ENCODE measurements around the gene PARD3B. TPM values are rescaled to one million over a fixed set of nuclear protein-coding genes. Genes with fewer than 3 reads are reported as not detected.

PARD3B gene
- total and polyA plus RNA-seq, 2 donors (not counting 1 experiment from before 2014, with no cell fraction given) = 7.4 to 20.6 TPM

DNA sequence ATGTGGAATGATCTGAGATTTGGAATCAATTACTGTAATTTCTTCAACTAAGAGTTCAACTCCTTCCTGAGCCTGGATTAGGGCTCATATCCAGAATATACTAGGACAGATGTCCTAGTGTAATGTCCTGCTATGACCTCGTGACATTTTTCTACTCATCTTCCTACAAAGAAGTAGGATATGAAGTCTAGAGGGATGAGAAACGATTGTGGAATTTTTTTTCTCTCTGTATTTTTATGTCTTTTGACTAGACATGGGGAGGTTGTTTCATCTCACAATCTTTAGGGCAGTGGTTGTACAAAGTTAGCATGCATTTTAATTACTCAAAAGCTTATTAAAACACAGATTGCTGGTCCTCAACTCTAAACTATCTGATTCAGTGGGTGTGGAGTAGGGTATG is 203.0 kb downstream of the PARD3B start:
- Histone ChIP-seq H3K27me3 (ENCODE audit: control insufficient read depth, insufficient read depth, low read length) (no peaks in the 10 kb centered on the region), H3K79me2 (ENCODE audit: control insufficient read depth, insufficient read depth, low read length) (no peaks in the 10 kb centered on the region), H3K4me2 (ENCODE audit: extremely low read depth, insufficient read depth, low read length) (no peak overlapping the region), H3K36me3 (ENCODE audit: control insufficient read depth, insufficient read depth, low read length) (no peaks in the 10 kb centered on the region), H4K20me1 (ENCODE audit: control insufficient read depth, extremely low read depth, insufficient read depth, low read length) (no peaks in the 10 kb centered on the region), H3K4me3 (replicated peaks in 1 of 4; ENCODE audit: control extremely low read depth in 1 of 4, insufficient read depth in 1 of 4, low read depth in 3 of 4, low read length in 4 of 4) (no peak overlapping the region), H3K9ac (ENCODE audit: insufficient read depth, low read length) (no peak overlapping the region), H3K9me3 (ENCODE audit: control insufficient read depth, insufficient read depth, low read depth, low read length) (no peaks in the 10 kb centered on the region), H3K27ac (ENCODE audit: insufficient read depth, low read length) (no peak overlapping the region), H2AFZ (ENCODE audit: low read length) (no peak overlapping the region), H3K4me1 (ENCODE audit: control insufficient read depth, extremely low read depth, insufficient read depth, low read length) (peaks cover 4% of the 10 kb centered on the region)
- no peak for DNase-seq (ENCODE audit: low read depth in 2 of 2)
- TF ChIP-seq, protein P1, sequence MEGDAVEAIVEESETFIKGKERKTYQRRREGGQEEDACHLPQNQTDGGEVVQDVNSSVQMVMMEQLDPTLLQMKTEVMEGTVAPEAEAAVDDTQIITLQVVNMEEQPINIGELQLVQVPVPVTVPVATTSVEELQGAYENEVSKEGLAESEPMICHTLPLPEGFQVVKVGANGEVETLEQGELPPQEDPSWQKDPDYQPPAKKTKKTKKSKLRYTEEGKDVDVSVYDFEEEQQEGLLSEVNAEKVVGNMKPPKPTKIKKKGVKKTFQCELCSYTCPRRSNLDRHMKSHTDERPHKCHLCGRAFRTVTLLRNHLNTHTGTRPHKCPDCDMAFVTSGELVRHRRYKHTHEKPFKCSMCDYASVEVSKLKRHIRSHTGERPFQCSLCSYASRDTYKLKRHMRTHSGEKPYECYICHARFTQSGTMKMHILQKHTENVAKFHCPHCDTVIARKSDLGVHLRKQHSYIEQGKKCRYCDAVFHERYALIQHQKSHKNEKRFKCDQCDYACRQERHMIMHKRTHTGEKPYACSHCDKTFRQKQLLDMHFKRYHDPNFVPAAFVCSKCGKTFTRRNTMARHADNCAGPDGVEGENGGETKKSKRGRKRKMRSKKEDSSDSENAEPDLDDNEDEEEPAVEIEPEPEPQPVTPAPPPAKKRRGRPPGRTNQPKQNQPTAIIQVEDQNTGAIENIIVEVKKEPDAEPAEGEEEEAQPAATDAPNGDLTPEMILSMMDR (conservative IDR thresholded peaks at IDR 0.05 in 1 of 2, IDR thresholded peaks at IDR 0.05 in 1 of 2; ENCODE audit: low read depth in 1 of 2, low read length in 2 of 2) = no peak
- no peak for TF ChIP-seq EZH2 (IDR thresholded peaks at IDR 0.05; ENCODE audit: low read length, missing control alignments)

DNA sequence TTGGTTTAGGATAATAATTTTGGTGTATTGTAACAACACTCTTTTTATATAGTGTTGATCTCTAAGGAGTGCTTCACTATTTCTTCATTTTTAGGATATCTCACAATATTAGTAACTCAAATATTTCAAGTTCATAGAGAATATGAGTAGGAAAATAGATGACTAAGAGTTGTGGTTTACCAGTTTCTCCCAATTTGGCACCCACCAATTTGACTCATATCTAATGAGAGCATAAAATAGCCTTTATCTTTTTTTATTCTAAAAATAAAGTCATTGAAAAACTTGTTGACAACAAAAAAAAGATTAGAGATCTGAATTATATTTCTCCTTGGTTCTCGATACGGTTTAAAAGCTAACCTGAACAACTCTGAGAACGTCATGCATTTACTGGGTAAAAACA is 204.0 kb downstream of the PARD3B start:
- Histone ChIP-seq H3K36me3 (ENCODE audit: control insufficient read depth, insufficient read depth, low read length) (no peaks in the 10 kb centered on the region), H3K4me1 (ENCODE audit: control insufficient read depth, extremely low read depth, insufficient read depth, low read length) (peaks cover 4% of the 10 kb centered on the region), H3K4me2 (ENCODE audit: extremely low read depth, insufficient read depth, low read length) (peak overlapping the region; percentile 37), H4K20me1 (ENCODE audit: control insufficient read depth, extremely low read depth, insufficient read depth, low read length) (no peaks in the 10 kb centered on the region), H3K9me3 (ENCODE audit: control insufficient read depth, insufficient read depth, low read depth, low read length) (no peaks in the 10 kb centered on the region), H3K9ac (ENCODE audit: insufficient read depth, low read length) (no peak overlapping the region), H3K27ac (ENCODE audit: insufficient read depth, low read length) (no peak overlapping the region), H2AFZ (ENCODE audit: low read length) (no peak overlapping the region), H3K79me2 (ENCODE audit: control insufficient read depth, insufficient read depth, low read length) (no peaks in the 10 kb centered on the region), H3K4me3 (replicated peaks in 1 of 4; ENCODE audit: control extremely low read depth in 1 of 4, insufficient read depth in 1 of 4, low read depth in 3 of 4, low read length in 4 of 4) (no peak overlapping the region), H3K27me3 (ENCODE audit: control insufficient read depth, insufficient read depth, low read length) (no peaks in the 10 kb centered on the region)
- peak; percentile 80 to 85 for DNase-seq (ENCODE audit: low read depth in 2 of 2)
- TF ChIP-seq EZH2 (IDR thresholded peaks at IDR 0.05; ENCODE audit: low read length, missing control alignments) = no peak
- TF ChIP-seq, protein P1 (conservative IDR thresholded peaks at IDR 0.05 in 1 of 2, IDR thresholded peaks at IDR 0.05 in 1 of 2; ENCODE audit: low read depth in 1 of 2, low read length in 2 of 2) = no peak

DNA sequence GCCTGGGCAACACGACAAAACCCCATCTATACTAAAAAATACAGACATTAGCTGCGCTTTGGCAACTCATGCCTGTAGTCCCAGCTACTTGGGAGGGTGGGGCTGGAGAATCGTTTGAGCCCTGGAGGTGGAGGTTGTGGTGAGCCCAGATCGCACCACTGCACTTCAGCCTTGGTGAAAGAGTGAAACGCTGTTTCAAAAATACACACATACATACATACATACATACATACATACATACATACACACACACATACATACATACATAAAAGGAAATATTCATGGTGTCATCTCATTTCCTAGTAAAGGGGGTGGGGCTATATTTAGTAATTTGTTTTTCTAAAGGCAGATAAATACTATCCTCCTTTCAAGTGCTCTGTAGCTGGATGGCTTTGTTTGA is 205.1 kb downstream of the PARD3B start:
- no peak for DNase-seq (ENCODE audit: low read depth in 2 of 2)
- H3K27me3 ChIP-seq (ENCODE audit: control insufficient read depth, insufficient read depth, low read length) = no peaks in the 10 kb centered on the region
- H2AFZ ChIP-seq (ENCODE audit: low read length) = no peak overlapping the region
- H3K36me3 ChIP-seq (ENCODE audit: control insufficient read depth, insufficient read depth, low read length) = no peaks in the 10 kb centered on the region
- no peaks in the 10 kb centered on the region for H3K79me2 ChIP-seq (ENCODE audit: control insufficient read depth, insufficient read depth, low read length)
- H3K9ac ChIP-seq (ENCODE audit: insufficient read depth, low read length) = no peak overlapping the region
- TF ChIP-seq EZH2 (IDR thresholded peaks at IDR 0.05; ENCODE audit: low read length, missing control alignments) = no peak
- TF ChIP-seq, protein P1 (conservative IDR thresholded peaks at IDR 0.05 in 1 of 2, IDR thresholded peaks at IDR 0.05 in 1 of 2; ENCODE audit: low read depth in 1 of 2, low read length in 2 of 2) = no peak
- no peaks in the 10 kb centered on the region for H3K9me3 ChIP-seq (ENCODE audit: control insufficient read depth, insufficient read depth, low read depth, low read length)
- H3K4me1 ChIP-seq (ENCODE audit: control insufficient read depth, extremely low read depth, insufficient read depth, low read length) = peaks cover 4% of the 10 kb centered on the region
- no peak overlapping the region for H3K4me3 ChIP-seq (replicated peaks in 1 of 4; ENCODE audit: control extremely low read depth in 1 of 4, insufficient read depth in 1 of 4, low read depth in 3 of 4, low read length in 4 of 4)
- H3K27ac ChIP-seq (ENCODE audit: insufficient read depth, low read length) = no peak overlapping the region
- H3K4me2 ChIP-seq (ENCODE audit: extremely low read depth, insufficient read depth, low read length) = no peak overlapping the region
- no peaks in the 10 kb centered on the region for H4K20me1 ChIP-seq (ENCODE audit: control insufficient read depth, extremely low read depth, insufficient read depth, low read length)

All from fibroblast of lung (primary cell).